DND-41 (cell line): ENCODE measurements around the gene PDGFRB.

Experiments used
- ATAC-seq: fragments of 200-7000 bp; cut with Tn5 transposase; 3 replicates; pipeline ENCODE4 v1.9.1; 2021; ENCODE audit warnings: low read depth; ENCODE audit not compliant: insufficient read depth
- DNase-seq: peaks from one replicate; pipeline ENCODE4 v3.0.0-alpha.2; 2020
- H2AFZ ChIP-seq: 2 replicates; pipeline ENCODE4 v1.6.0; 2012; ENCODE audit warnings: low read depth, low read length
- H3K27ac ChIP-seq: 2 replicates; pipeline ENCODE4 v1.5.1; 2012; ENCODE audit warnings: low read length, inconsistent platforms
- H3K27me3 ChIP-seq: fragments of 200-600 bp; sonication (generic); 2 replicates; pipeline ENCODE4 v1.6.0; 2012; ENCODE audit warnings: low read length, mild to moderate bottlenecking, inconsistent platforms; ENCODE audit not compliant: insufficient read depth, poor library complexity
- H3K36me3 ChIP-seq: 2 replicates; pipeline ENCODE4 v1.5.1; 2012; ENCODE audit warnings: low read length, inconsistent platforms; ENCODE audit not compliant: insufficient read depth
- H3K4me1 ChIP-seq: 2 replicates; pipeline ENCODE4 v1.5.1; 2012; ENCODE audit warnings: mild to moderate bottlenecking, low read length; ENCODE audit not compliant: insufficient read depth
- H3K4me2 ChIP-seq: 2 replicates; pipeline ENCODE4 v1.6.0; 2012; ENCODE audit warnings: mild to moderate bottlenecking, moderate library complexity, low read length, inconsistent platforms; ENCODE audit not compliant: insufficient read depth
- H3K4me3 ChIP-seq, 2 experiments: fragments of 200-600 bp in 1 of 2; shearing (Covaris generic) in 1 of 2; 2 replicates each; pipeline ENCODE4 v1.5.1; 2012 to 2016; ENCODE audit warnings: inconsistent platforms in 2 of 2, low read length in 2 of 2, mild to moderate bottlenecking in 2 of 2, low read depth in 1 of 2, moderate library complexity in 1 of 2
- H3K79me2 ChIP-seq: 2 replicates; pipeline ENCODE4 v1.6.0; 2012; ENCODE audit warnings: low read length, inconsistent platforms; ENCODE audit not compliant: insufficient read depth
- H3K9ac ChIP-seq: 2 replicates; pipeline ENCODE4 v1.6.0; 2012; ENCODE audit warnings: low read depth, mild to moderate bottlenecking, inconsistent platforms, low read length, moderate library complexity
- H3K9me3 ChIP-seq: 2 replicates; pipeline ENCODE4 v1.5.1; 2012; ENCODE audit warnings: low read length, moderate library complexity, mild to moderate bottlenecking, inconsistent platforms; ENCODE audit not compliant: insufficient read depth, severe bottlenecking
- H4K20me1 ChIP-seq: 2 replicates; pipeline ENCODE4 v1.6.0; 2012; ENCODE audit warnings: low read length; ENCODE audit not compliant: insufficient read depth
- CTCF ChIP-seq: IDR thresholded peaks from 2 replicates; pipeline ENCODE4 v1.5.1; 2012; ENCODE audit warnings: borderline replicate concordance, low read length, moderate library complexity, mild to moderate bottlenecking; ENCODE audit not compliant: poor library complexity, severe bottlenecking; ENCODE audit errors: extremely low read depth
- EZH2 ChIP-seq: IDR thresholded peaks from 3 replicates; pipeline ENCODE4 v1.6.1; 2012; ENCODE audit warnings: borderline replicate concordance, low read depth, mild to moderate bottlenecking, moderate library complexity, low read length, inconsistent platforms; ENCODE audit not compliant: severe bottlenecking

Gene PDGFRB

GRCh38 chr5:150129813-150130492 is 25.7 kb downstream of the PDGFRB start:
- Histone ChIP-seq H3K4me3 (no peak overlapping the region), H3K9me3 (no peaks in the 10 kb centered on the region), H3K27ac (no peak overlapping the region), H3K4me1 (no peaks in the 10 kb centered on the region), H4K20me1 (no peaks in the 10 kb centered on the region), H3K79me2 (no peaks in the 10 kb centered on the region), H2AFZ (no peak overlapping the region), H3K4me2 (no peak overlapping the region), H3K27me3 (no peaks in the 10 kb centered on the region), H3K9ac (no peak overlapping the region), H3K36me3 (no peaks in the 10 kb centered on the region; the same call in 1 of the 2 replicates)
- no peak for TF ChIP-seq EZH2
- TF ChIP-seq CTCF, result peak; percentile 87
- DNase-seq (peak; percentile 53), ATAC-seq (peak; percentile 81)

GRCh38 chr5:150129454-150129812 is 26.2 kb downstream of the PDGFRB start:
- DNase-seq (no peak), ATAC-seq (no peak)
- Histone ChIP-seq H4K20me1 (no peaks in the 10 kb centered on the region), H3K9me3 (no peaks in the 10 kb centered on the region), H3K79me2 (no peaks in the 10 kb centered on the region), H3K27ac (no peak overlapping the region), H3K27me3 (no peaks in the 10 kb centered on the region), H2AFZ (no peak overlapping the region), H3K4me2 (no peak overlapping the region), H3K36me3 (no peaks in the 10 kb centered on the region; the same call in 1 of the 2 replicates), H3K9ac (no peak overlapping the region), H3K4me1 (no peaks in the 10 kb centered on the region), H3K4me3 (no peak overlapping the region)
- TF ChIP-seq EZH2, result no peak
- TF ChIP-seq CTCF, result no peak

- H3K4me3 ChIP-seq, result no peak overlapping the region
- H3K79me2 ChIP-seq, result no peaks in the 10 kb centered on the region
- DNase-seq (no peak), ATAC-seq (no peak)
- H3K4me1 ChIP-seq, result no peaks in the 10 kb centered on the region
- TF ChIP-seq CTCF (no peak), EZH2 (no peak)
- no peaks in the 10 kb centered on the region for H3K9me3 ChIP-seq
- no peaks in the 10 kb centered on the region for H3K27me3 ChIP-seq
- H3K4me2 ChIP-seq, result no peak overlapping the region
- no peaks in the 10 kb centered on the region for H4K20me1 ChIP-seq
- no peak overlapping the region for H3K27ac ChIP-seq
- no peak overlapping the region for H3K9ac ChIP-seq
- no peak overlapping the region for H2AFZ ChIP-seq
- H3K36me3 ChIP-seq, result no peaks in the 10 kb centered on the region; the same call in 1 of the 2 replicates
Observed at GRCh38 chr5:150126921-150127265, 28.8 kb downstream of the PDGFRB start.
